ENCODE results near the gene ZNF496.
"Not testable (repeated sequence)": the region's sequence is repeated elsewhere in the genome, so short reads cannot be mapped to it uniquely, and the experiment has no call there.

ZNF496 gene

DNA sequence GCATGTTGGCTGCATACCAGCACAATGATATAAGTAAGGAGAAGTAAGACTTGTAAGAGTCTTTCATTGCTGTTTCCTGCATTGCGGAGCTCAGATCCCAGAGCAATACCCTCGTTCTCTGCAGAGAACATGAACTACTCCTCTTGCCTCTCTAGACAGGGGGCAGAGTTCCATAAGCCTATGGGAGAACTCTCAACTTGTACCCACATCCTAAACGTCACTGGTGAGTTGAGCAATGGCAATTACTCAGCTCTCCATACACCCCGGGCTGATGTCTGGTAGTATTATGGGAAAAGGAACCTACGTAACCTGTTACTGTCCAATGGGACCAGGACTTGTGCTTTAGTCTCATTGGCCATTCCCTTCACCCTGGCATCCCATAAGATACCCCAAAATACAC, 27.3 kb upstream of the ZNF496 start:
- no peak for DNase-seq

DNA sequence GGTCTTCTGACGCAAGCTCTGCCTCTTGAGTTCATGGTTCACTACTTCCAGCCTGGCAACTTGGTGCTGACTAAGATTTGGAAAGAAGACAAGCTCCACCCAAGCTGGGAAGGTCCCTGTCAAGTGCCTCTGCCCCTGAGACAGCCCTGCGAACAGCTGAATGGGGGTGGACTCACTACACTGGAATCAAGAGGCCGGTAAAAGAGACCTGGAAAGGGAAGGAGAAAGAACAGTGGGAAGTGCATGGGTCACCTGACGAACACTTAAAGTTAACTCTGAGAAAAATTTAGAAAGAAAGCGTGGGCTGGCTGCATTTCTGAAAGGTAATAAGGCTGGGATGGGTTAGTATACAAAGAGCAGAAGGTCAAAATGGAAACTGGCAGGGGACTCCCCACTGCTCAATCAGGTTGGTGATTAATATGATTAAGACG, 26.1 kb upstream of the ZNF496 start:
- DNase-seq: peak; percentile 75

DNA sequence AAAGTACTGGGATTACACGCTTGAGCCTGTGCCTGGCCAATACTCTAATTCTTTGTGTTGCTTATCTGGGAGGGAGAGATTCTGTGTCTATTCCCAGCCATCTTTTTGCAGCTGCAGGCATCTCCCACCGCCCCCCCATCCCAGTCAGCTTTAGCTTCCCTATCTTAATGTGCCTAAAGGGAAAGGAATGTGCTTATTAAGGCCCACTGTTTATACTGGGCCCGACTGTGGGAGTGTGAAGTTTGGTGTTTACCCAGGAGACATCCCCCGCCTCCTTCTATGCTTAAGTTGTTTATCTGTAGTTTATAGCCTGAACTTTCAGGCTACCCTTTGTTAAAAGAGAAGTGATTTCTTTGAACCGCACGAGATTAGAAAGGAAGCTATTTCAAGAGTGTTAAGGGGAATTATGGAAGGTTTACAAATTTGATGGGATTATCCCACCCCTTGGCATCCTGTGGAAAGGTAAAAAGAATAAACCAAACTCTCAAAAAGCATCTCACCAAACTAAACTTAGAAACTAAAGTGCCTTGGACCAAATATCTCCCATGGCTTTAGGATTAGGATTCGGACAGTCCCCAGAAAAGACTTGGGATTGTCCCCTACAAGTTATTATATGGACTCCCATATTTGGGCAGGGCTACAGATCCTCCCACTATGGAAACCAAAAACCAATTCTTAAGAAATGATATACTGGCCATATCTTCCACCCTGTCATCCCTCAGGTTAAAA, 25.5 kb upstream of the ZNF496 start:
- peak; percentile 65 for DNase-seq

DNA sequence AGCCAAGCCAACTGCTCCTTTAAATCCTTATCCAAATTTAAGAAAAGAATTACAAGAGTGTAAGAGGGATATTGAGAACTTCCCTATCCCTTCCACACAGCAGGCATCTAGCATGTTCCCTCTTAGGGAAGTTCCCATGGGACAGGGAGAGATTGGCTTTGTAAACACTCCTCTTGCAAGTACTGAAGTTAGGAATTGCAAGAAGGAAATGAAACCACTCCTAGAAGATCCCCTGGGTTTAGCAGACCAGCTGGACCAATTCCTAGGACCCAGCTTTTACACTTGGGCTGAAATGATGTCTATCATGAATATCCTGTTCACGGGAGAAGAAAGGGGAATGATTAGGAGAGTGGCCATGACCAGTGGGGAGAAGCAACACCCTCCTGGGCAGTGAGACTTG, 23.5 kb upstream of the ZNF496 start:
- DNase-seq: not testable (repeated sequence)

DNA sequence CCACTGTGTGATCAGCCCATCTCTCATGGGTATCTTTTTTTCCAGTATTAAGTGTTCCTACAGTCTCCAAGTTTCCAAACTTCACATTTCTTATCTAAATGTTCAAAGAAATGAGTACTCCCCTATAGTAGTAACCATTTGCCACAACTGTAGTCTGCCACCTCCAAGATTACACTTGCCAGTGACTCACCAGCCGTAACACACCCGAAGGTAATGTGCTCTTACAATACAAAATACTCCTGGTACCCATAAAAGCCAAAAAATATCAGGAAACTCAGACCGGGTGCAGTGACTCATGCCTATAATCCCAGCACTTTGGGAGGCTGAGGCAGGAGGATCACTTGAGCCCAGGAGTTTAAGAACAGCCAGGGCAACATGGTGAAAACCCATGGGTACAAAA, 20.5 kb upstream of the ZNF496 start:
- no peak for DNase-seq

DNA sequence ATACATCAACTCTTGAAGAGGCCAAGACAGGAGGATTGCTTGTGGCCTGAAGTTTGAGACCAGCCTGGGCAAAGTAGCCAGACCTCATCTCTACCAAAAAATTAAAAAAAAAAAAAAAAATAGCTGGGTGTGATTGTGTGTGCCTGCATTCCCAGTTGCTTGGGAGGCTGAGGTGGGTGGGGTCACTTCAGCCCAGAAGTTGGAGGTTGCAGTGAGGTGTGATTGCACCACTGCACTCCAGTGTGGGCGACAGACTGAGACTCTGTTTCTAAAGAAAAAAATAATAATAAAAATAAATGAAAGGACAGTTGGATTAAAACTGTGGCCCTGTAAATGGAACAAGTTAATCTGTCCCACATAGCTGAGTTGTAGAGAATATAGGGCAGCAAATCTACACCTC, 18.9 kb upstream of the ZNF496 start:
- DNase-seq: no peak

DNA sequence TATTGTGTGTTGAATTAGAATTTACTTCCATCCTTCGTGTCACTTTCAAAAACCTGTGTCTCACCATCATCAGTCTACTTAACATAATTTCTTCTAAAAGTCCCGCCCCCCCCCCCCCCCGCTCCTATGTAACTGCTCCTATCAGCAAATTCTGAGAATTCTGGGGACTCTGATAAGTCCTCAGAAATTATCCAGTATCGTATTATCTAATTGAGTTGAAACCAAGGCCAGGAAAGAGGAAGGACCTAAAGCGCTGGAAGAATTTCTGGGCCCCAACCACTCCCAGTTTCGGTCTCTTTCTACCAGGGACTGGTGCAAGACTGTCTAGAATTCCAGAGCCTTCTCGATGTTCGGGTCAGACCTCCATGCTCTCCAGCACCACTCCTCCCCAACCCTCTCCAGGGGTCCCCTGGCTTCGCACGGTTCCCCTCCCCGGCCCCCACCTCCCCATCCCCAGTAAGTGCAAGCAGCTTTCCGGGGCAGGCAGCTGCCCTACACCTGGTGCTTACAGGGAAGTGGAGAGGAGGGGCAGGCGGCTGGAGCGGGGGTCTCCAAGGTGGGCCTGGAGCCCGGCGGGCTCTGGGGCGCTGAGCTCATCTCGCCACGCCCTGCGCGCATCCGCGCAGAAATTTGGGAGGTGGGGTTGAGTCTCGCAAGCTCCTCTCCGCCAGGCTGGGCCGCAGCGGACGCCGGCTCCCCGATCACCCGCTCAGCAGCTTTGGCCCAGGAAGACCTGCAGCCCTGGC, 16.0 kb upstream of the ZNF496 start:
- no peak for DNase-seq

DNA sequence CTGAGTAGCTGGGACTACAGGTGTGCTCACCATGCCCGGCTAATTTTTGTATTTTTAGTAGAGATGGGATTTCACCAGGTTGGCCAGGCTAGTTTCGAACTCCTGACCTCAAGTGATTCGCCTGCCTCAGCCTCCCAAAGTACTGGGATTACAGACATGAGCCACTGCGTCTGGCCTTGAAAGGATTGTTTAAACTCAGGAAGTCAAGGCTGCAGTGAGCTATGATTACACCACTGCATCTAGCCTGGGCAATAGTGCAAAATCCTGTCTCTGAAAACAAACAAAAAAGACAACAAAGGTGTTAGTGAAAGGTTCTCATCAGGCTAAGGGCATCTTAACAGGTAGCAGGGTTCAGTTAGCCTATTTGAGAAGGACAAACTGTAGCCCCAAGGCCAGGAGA, 14.2 kb upstream of the ZNF496 start:
- DNase-seq: no peak

DNA sequence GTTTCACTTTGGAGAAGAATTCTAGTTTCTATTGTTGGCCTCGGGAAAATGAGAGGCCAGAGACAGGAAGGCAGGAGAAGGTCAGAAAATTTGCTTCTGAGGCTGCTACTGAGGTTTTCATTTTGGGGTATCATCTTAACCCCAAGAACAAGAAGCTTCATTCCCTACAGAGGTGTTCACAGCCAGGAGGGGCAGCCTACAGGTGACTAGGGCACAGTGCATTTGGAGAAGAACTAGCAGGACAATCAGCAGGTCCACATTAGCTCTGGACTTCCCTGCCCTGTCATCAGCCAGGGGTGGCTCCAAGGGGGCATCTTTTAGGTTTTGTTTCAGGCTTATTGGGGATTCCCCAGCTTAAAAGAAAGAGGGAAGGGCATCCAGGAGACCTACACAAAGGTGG, 12.1 kb upstream of the ZNF496 start:
- no peak for DNase-seq

DNA sequence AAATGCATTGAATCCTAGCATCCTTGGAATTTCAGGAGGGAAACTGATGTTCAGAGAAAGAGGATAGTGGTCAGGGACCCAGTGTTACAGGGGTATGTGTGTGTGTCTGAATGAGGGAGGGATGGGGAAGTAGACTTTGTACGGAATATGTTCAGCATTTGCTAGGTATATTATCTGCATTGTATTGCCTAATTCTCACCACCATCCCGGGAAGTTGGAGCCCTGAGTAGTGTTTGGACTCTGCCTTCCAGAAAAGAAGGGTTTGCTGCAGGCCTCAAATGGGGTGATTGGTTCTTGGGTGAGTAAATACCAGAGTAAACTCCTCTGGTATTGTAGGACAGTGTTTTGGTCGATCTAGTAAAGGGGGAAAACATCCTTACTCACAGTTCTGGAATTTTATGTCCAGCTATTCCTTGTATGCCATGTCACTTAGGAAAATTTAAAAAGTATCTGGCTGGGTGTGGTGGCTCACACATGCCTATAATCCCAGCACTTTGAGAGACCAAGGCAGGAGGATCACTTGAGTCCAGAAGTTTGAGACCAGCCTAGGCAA, 7.1 kb upstream of the ZNF496 start:
- peak; percentile 68 for DNase-seq

DNA sequence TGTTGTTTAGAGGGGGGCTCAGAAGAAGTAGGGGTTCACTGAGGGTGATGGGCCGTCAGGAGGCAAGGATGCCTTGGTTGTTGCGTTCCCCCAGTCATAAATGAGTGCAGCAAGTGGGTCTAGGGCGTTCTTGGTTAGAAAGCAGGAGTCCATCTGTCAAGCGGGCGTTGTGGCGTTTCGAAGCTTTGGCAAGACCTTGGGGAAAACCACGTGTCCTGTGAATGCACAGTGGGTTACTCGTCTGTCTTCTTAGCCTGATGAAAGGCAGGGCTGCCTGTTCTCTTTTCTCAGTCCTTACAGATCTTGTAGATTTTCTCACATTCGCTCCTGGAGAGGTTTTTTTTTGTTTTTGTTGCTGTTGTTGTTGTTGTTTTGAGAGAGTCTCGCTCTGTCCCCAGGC, 6.3 kb upstream of the ZNF496 start:
- no peak for DNase-seq

DNA sequence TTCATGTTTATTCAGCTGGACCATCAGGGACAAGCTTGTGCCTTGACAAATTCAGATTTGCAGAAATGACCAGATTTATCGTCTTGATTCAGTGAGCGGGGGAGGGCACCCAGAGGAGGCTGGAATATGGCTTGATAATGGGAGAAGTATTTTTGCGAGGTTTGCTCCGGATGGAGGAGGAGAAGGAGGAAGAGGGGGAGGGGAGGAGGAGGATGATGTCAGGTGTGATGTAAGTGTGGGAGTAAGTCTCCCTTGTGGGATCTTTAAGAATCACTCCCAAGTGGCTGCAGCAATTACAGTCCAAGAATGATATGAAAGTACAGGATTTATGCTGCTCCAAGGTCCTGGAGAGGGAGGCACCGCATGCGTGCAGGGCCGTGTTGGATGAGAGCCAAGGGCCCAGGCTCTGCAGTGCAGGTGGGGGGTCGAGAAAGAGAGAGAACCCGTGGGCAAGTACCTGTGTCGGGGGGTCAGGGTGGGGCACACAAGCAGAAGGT, 5.6 kb upstream of the ZNF496 start:
- DNase-seq: peak; percentile 66

DNA sequence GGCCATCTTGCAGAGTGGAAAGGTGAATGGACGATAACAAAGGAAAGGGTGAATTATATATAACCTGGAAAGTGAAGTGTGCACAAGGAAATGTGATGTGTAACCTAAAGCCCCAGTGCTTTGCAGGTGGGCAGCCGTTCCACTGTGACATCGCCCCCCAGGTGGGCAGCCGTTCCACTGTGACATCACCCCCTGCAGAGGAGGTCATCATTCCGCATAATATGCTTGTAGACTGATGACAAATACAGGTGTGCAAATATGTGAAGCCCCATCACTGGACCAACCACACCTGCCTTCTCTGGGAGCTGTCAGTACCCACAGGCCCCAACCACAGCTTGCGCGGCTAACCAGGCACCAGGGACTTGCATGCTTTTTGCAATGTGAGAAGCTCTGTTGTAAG, 4.7 kb upstream of the ZNF496 start:
- no peak for DNase-seq

DNA sequence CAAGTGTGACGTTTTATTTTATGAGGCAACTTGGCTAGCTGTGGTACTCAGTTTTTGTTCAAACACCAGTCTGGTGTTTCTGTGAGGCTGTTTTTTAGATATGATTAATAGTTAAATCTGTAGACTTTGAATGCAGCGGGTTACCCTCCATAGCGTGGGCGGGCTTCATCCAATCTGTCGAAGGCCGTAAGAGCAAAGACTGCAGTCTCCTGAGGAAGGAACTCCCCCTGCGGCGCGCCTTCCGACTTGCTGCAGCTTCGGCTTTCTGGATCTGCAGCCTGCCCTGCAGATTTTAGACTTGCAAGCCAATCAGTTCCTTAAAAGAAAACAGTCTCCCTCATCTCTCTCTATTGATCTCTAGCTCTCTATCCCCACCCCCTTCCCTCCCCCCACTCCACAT, 4.2 kb upstream of the ZNF496 start:
- no peak for DNase-seq

DNA sequence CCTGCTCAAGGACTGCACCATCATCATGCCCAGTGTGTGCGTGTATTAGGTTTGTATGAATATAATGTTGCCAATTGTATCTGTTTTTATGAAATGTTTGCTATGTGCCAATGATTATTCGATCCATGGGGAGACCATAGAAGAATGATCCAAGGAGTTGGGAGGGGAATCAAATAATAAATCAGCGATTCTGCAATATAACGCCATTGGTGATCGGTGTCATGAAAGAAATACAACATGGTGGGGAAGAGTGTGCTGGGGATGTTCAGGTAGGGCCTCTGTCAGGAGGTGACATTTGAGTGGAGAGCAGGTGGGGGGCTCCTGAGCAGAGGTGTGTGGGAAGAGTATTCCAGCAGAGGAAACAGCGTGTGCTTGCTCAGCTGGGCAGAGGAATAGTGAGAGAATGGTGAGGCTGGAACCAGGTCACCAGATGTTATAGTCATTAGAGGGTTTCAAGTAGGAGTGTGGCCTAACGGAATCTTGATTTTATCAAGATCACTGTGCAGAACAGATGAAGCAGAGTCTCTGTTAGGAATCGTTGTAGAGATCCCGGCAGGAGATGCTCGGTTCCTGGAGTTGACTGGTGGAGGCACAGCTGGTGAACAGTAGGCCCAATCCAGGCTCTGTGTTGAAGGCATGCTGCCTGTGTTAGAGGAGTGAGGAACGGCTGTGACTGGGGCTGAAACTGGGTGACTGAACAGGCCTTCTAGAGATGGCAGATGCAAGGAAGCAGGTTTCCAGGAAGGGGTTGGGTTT, 2.9 kb upstream of the ZNF496 start:
- no peak for DNase-seq

DNA sequence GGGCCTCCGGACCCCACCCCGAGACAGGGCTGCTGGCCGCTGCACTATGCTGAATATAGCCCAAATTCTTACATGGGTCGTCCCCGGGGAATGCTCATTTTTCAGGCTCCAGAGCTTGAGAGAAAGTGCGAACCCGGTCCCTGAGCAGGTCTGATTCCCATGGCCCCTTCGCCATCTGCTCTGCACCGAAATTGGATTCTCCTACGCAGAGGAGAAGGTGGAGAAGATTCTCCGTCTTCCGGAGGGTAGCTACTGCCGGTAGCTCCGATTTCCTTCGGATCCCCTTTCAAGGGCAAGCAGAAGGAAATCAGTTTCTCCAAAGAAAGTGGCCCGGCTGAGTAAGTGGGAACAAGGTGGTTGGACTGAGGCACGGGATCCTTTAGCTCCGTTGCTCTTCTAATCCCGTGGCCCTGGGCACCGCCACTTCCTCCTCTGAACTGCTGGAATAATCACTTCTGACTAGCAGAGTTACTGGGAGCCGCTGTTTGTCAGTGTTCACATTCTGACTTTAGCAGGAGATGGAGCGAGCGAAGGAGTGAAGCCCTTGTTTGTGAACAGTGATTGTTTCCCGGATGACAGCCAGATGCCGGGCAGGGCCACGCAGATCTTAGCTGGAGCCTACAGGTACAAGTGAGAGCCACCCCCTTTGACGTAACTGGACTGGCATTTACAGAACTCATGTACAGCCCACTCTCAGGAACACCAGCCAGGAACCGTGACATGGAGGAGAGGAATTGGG, 1.1 kb upstream of the ZNF496 start:
- DNase-seq: peak; percentile 37

DNA sequence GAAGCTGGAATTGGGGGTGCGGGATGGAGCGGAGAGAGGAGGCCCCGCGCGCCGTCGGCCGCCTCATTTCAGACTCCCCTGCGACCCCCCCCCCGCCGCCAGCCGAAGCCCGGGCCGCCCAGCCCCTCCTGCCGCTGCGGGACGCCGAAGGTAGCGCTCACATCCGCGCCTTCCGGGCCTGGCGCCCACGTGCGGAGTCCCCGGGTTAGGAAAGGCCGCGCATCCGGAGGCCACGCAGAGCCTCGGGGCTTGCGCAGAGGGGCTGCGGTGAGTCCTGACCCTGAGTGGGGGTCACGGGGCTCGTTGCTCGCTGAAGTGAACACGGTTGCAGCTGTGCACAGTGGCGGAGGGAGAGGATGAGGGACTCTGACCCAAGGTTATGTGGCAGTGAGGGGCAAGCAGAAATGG, 552 bp upstream of the ZNF496 start:
- DNase-seq: peak; percentile 62

DNA sequence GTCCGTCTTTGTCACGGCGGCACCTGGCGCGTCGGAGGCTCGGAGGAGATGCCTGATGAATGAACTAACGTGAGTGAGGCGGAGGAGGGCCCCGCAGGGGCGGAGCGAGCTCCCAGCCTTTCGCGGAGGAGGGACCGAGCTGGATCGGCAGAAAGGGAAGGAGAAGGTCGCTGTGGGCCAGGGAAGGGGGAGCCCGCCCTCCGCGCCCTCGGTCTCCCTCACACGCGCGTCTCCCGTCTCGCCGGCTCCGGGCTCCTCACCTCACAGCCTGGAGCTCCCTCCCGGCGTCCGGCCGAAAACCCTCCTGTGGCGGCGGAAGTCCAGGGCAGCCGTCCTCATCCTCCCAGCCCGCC, 519 bp downstream of the ZNF496 start:
- DNase-seq: peak; percentile 82

DNA sequence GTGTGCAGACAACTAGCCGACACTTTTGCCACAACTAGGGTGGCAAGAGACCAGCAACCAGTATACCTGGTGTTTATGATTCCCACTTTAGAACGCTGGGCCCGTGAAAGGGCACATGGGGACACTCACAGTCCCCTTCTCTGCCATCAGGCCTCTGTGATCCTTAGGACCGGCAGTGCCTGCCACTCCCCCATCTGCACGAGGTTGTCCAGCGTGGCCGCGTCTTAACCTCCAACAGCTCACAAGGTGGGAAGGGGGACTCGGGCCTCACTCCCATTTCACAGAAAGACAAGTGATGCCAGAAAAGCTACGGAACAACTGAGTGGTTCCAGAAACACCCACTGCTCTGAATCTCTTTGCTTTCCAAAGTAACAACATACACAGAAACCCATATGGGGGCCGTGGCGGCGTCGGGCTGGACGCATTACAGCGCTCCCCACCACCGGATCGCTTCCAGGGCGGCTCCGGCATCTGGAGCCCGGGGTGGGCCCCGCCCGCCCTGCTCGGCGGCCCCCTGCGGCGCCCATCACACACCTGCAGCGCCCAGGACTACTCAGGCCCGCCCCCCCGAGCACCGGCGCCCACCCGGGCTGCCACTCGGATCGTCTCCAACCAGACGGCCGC, 1.0 kb downstream of the ZNF496 start:
- no peak for DNase-seq

DNA sequence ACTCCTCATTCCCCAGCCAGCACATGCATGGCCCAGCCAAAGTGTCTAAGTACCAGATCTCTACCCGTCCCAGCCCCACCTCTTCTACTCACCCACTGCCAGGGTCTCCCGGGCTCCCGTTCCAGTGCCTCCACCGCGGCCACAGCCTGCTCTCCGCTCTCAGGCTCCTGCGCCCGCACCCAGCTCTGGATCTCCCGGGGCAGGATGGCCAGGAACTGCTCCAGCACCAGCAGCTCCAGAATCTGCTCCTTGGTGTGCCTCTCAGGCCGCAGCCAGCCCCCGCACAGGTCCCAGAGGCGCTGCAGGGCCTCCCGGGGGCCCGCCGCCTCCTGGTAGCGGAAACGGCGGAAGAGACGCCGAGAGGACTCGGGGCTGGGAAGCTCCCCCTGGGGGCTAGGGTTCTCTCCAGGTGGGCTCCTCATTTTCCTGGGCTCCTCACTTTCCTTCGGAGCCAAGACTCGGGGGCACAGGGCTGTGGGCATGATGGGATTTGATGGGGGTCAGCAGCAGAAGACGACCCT, 2.5 kb downstream of the ZNF496 start:
- DNase-seq: no peak

DNA sequence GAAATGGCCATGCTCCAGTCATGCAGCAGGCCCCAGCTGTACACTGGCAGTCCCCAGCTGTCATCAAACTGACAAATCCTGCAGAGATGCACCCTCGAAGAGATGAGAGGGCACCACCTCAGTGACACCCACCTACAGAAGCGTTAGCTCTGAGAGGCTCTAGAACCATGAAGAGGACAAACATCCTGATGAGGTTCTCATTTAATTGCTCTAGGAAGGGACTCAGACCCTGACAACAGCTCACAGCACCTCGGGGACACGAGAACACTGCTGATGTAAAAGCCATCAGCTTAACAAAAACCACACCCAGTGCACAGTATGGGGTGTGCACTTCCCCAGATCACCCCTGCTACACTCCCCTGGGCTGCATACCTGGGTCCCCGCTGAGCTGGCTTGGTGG, 3.4 kb downstream of the ZNF496 start:
- no peak for DNase-seq

Measured in EL (cell line).